Measurements from ENCODE around the gene VCP. TPM values are rescaled to one million over a fixed set of nuclear protein-coding genes. Genes with fewer than 3 reads are reported as not detected.

Gene VCP
- total RNA-seq, 1 donor from 2014 or later = 185 TPM

- peak overlapping the region; percentile 71 for H3K4me3 ChIP-seq
- H3K27ac ChIP-seq = peak overlapping the region; percentile 89
- intact Hi-C loops (cut with DNase I) = loop anchor here (5.0 kb wide), 1 partner anchor 142 kb away; no protein-coding TSS in a partner anchor
- H3K4me1 ChIP-seq = peaks cover 54% of the 10 kb centered on the region
- no peaks in the 10 kb centered on the region for H3K9me3 ChIP-seq
- no peaks in the 10 kb centered on the region for H3K27me3 ChIP-seq
- H3K36me3 ChIP-seq = no peaks in the 10 kb centered on the region
- peak; percentile 84 for DNase-seq
- ATAC-seq = peak; percentile 19
- no peak for TF ChIP-seq CTCF (IDR thresholded peaks at IDR 0.05)
Measured at GRCh38 chr9:35114840-35115628, 42.6 kb upstream of the VCP start.

GRCh38 chr9:35114113-35114839, 41.9 kb upstream of the VCP start:
- Histone ChIP-seq H3K36me3 (no peaks in the 10 kb centered on the region), H3K9me3 (no peaks in the 10 kb centered on the region), H3K27ac (peak overlapping the region; percentile 89), H3K4me1 (peaks cover 57% of the 10 kb centered on the region), H3K4me3 (peak overlapping the region; percentile 71), H3K27me3 (no peaks in the 10 kb centered on the region)
- no peak for TF ChIP-seq CTCF (IDR thresholded peaks at IDR 0.05)
- peak; percentile 22 for ATAC-seq
- intact Hi-C loops (cut with DNase I) = no loop called here
- DNase-seq = peak; percentile 87

- DNase-seq (no peak), ATAC-seq (no peak)
- H3K27ac ChIP-seq = peak overlapping the region; percentile 84
Measured at GRCh38 chr9:35112257-35113020, 40.0 kb upstream of the VCP start.

GRCh38 chr9:35111001-35111933, 38.8 kb upstream of the VCP start:
- Histone ChIP-seq H3K9me3 (no peaks in the 10 kb centered on the region), H3K27ac (peak overlapping the region; percentile 87)
- intact Hi-C loops (cut with DNase I) = no loop called here

More at GRCh38 chr9:35112257-35113020, 40.0 kb upstream of the VCP start:
- Histone ChIP-seq H3K4me1 (peaks cover 57% of the 10 kb centered on the region), H3K9me3 (no peaks in the 10 kb centered on the region), H3K27me3 (no peaks in the 10 kb centered on the region), H3K36me3 (peaks cover 10% of the 10 kb centered on the region), H3K4me3 (peak overlapping the region; percentile 77)
- intact Hi-C loops (cut with DNase I) = no loop called here
- no peak for TF ChIP-seq CTCF (IDR thresholded peaks at IDR 0.05)

More at GRCh38 chr9:35111001-35111933, 38.8 kb upstream of the VCP start:
- peaks cover 22% of the 10 kb centered on the region for H3K36me3 ChIP-seq
- DNase-seq = peak; percentile 98
- peak overlapping the region; percentile 77 for H3K4me3 ChIP-seq
- no peaks in the 10 kb centered on the region for H3K27me3 ChIP-seq
- no peak for TF ChIP-seq CTCF (IDR thresholded peaks at IDR 0.05)
- ATAC-seq = peak; percentile 85
- H3K4me1 ChIP-seq = peaks cover 48% of the 10 kb centered on the region
